Adrenal gland (tissue), 5 donors: ENCODE data around the gene SDK1.

Experiments used
- POLR2A ChIP-seq, 2 donors: fragments of 450-650 bp; IDR thresholded peaks; one replicate each; pipeline ENCODE4 v1.6.1; 2017; ENCODE audit warnings: antibody characterized with exemption in 2 of 2, mild to moderate bottlenecking in 2 of 2, moderate library complexity in 1 of 2
- TF ChIP-seq, protein P1 (sequence below), 6 experiments: fragments of 450-650 bp in 4 of 6; fragments of 200-600 bp in 2 of 6; sonication (generic) in 1 of 6; IDR thresholded peaks; 1 replicate in 5 of 6; 2 replicates in 1 of 6; pipeline versions ENCODE4 v1.5.1 to v1.8.0; 2016 to 2021; ENCODE audit warnings: antibody characterized with exemption in 6 of 6, mild to moderate bottlenecking in 2 of 6, moderate library complexity in 1 of 6
- donor health status: DM: no; HTN: no; CAD: no.

DNA sequence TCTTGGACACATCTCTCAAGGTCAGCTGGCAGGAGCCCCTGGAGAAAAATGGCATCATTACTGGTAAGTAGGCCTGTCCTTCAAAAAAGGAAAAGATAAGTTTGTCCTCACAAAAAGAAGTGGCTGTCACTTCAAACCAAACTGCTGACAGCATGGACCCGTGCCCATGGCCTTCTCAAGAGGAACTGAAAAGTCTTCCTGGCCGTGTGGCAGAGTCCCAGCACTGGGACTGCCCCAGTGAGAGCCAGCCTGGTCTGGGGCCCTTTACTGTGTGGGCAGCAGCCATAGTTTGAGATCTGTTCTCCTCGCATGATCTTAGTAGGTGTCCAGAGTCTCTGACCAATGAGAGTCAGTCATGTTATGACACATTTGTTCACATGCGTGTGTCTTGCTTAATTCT lies 766.8 kb downstream of the SDK1 start:
- TF ChIP-seq, protein P1, sequence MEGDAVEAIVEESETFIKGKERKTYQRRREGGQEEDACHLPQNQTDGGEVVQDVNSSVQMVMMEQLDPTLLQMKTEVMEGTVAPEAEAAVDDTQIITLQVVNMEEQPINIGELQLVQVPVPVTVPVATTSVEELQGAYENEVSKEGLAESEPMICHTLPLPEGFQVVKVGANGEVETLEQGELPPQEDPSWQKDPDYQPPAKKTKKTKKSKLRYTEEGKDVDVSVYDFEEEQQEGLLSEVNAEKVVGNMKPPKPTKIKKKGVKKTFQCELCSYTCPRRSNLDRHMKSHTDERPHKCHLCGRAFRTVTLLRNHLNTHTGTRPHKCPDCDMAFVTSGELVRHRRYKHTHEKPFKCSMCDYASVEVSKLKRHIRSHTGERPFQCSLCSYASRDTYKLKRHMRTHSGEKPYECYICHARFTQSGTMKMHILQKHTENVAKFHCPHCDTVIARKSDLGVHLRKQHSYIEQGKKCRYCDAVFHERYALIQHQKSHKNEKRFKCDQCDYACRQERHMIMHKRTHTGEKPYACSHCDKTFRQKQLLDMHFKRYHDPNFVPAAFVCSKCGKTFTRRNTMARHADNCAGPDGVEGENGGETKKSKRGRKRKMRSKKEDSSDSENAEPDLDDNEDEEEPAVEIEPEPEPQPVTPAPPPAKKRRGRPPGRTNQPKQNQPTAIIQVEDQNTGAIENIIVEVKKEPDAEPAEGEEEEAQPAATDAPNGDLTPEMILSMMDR (IDR thresholded peaks at IDR 0.05), result no peak
- TF ChIP-seq POLR2A (IDR thresholded peaks at IDR 0.05), result no peak
